Tibial nerve (tissue), 4 donors: ENCODE data around the gene IFITM5. TPM values are rescaled to one million over a fixed set of nuclear protein-coding genes. Genes with fewer than 3 reads are reported as not detected.
"Not testable (repeated sequence)": the region's sequence is repeated elsewhere in the genome, so short reads cannot be mapped to it uniquely, and the experiment has no call there.

Experiments used
- DNase-seq, 2 donors: peaks; one replicate each; pipeline ENCODE4 v3.0.0-alpha.2; 2019; ENCODE audit warnings: low spot score in 2 of 2
- H3K27ac ChIP-seq, 4 donors: fragments of 200-600 bp; sonication (generic) in 3 of 4; one replicate each; pipeline ENCODE4 v1.5.1; 2017 to 2019; ENCODE audit warnings: mild to moderate bottlenecking in 1 of 4
- H3K27me3 ChIP-seq, 2 donors: fragments of 200-600 bp; sonication (generic) in 1 of 2; one replicate each; pipeline versions ENCODE4 v1.5.1 to v1.6.0; 2017 to 2019
- H3K36me3 ChIP-seq, 3 donors: fragments of 200-600 bp; sonication (generic); one replicate each; pipeline ENCODE4 v1.5.1; 2018 to 2019
- H3K4me1 ChIP-seq, 4 donors: fragments of 200-600 bp; sonication (generic) in 3 of 4; one replicate each; pipeline ENCODE4 v1.5.1; 2017 to 2019
- H3K4me3 ChIP-seq, 4 donors: fragments of 200-600 bp; sonication (generic) in 3 of 4; one replicate each; pipeline ENCODE4 v1.5.1; 2017 to 2019; ENCODE audit warnings: mild to moderate bottlenecking in 1 of 4, moderate library complexity in 1 of 4
- H3K9me3 ChIP-seq, 4 donors: fragments of 200-600 bp; sonication (generic) in 3 of 4; one replicate each; pipeline ENCODE4 v1.5.1; 2017 to 2019
- CTCF ChIP-seq, 5 experiments: fragments of 200-600 bp in 3 of 5; fragments of 450-650 bp in 2 of 5; sonication (generic) in 3 of 5; IDR thresholded peaks; one replicate each; pipeline ENCODE4 v1.5.1; 2016 to 2019; ENCODE audit warnings: antibody characterized with exemption in 5 of 5, mild to moderate bottlenecking in 3 of 5, moderate library complexity in 2 of 5
- EP300 ChIP-seq, 2 donors: sonication (generic); formaldehyde crosslinking; IDR thresholded peaks; one replicate each; pipeline ENCODE4 v1.6.1; 2017; ENCODE audit warnings: antibody characterized with exemption in 2 of 2, mild to moderate bottlenecking in 1 of 2
- POLR2A ChIP-seq, 2 donors: fragments of 450-650 bp; IDR thresholded peaks; one replicate each; pipeline ENCODE4 v1.6.1; 2017; ENCODE audit warnings: antibody characterized with exemption in 2 of 2, mild to moderate bottlenecking in 2 of 2, moderate library complexity in 2 of 2
- WGBS, 2 donors: methylation state at CpG; one replicate each; pipeline ENCODE4 v1.1.5; 2018; 5-methylcytosine and 5-hydroxymethylcytosine counted together
- total RNA-seq, 4 donors: library from RNA; depleted of rRNA; stranded (reverse); fragments of >200 nt; gene quantifications; one replicate each; pipeline ENCODE4 v1.1.0, GENCODE V29; 2016

The IFITM5 gene
- total RNA-seq, 4 donors from 2014 or later: not detected

- Histone ChIP-seq H3K27me3 (no peaks in the 10 kb centered on the region), H3K36me3 (no peaks in the 10 kb centered on the region), H3K4me1 (peaks cover 0 to 67% (median 31%) of the 10 kb centered on the region in 4 donors), H3K27ac (peak overlapping the region; percentile 66 to 92 (median 90)), H3K9me3 (no peaks in the 10 kb centered on the region), H3K4me3 (peak overlapping the region in 3 of 4 donors; percentile 29 to 47 (median 35))
- no peak for TF ChIP-seq POLR2A (IDR thresholded peaks at IDR 0.05)
- DNase-seq: no peak
- 27 to 38% methylated on average over 14 of the region's 14 CpGs for WGBS, 2 donors
Observed at GRCh38 chr11:312092-312816, 12.9 kb upstream of the IFITM5 start.

- H3K27me3 ChIP-seq, H3K9me3 ChIP-seq, DNase-seq, H3K36me3 ChIP-seq: not testable (repeated sequence)
- Histone ChIP-seq H3K27ac (peak overlapping the region; percentile 66 to 92 (median 90)), H3K4me3 (peak overlapping the region in 3 of 4 donors; percentile 29 to 47 (median 35)), H3K4me1 (peaks cover 0 to 65% (median 35%) of the 10 kb centered on the region in 4 donors)
- WGBS, 2 donors: 4% methylated on average over 5 to 9 of the region's 71 CpGs
Observed at GRCh38 chr11:311013-311748, 11.9 kb upstream of the IFITM5 start.

GRCh38 chr11:309979-310572 lies 10.8 kb upstream of the IFITM5 start:
- 0 to 3% methylated on average over 2 to 6 of the region's 18 CpGs for WGBS, 2 donors
- DNase-seq, H3K27me3 ChIP-seq, H3K9me3 ChIP-seq, H3K36me3 ChIP-seq: not testable (repeated sequence)
- H3K27ac ChIP-seq: peak overlapping the region; percentile 73 to 94 (median 87)
- peaks cover 0 to 64% (median 39%) of the 10 kb centered on the region in 4 donors for H3K4me1 ChIP-seq
- peak overlapping the region; percentile 33 to 58 (median 48) for H3K4me3 ChIP-seq
- peak in 1 of 5 experiments; percentile 10 for TF ChIP-seq CTCF (IDR thresholded peaks at IDR 0.05)
- peak in 1 of 2 donors; percentile 48 for TF ChIP-seq EP300 (IDR thresholded peaks at IDR 0.05)

GRCh38 chr11:308740-309665 lies 9.7 kb upstream of the IFITM5 start:
- H3K9me3 ChIP-seq, DNase-seq, H3K36me3 ChIP-seq, H3K27me3 ChIP-seq: not testable (repeated sequence)
- H3K27ac ChIP-seq: peak overlapping the region; percentile 73 to 94 (median 87)
- peaks cover 0 to 68% (median 42%) of the 10 kb centered on the region in 4 donors for H3K4me1 ChIP-seq
- WGBS, 2 donors: 28 to 29% methylated on average over 22 to 23 of the region's 24 CpGs
- peak overlapping the region; percentile 33 to 58 (median 48) for H3K4me3 ChIP-seq

GRCh38 chr11:307766-308708 lies 8.7 kb upstream of the IFITM5 start, which contains the start of gene IFITM2:
Gene IFITM2, plus strand, starts transcription at chr11:307816. Its CDS starts 377 bp downstream, at chr11:308193.
- 0% methylated on average over 7 to 12 of the region's 28 CpGs for WGBS, 2 donors
- H3K9me3 ChIP-seq, H3K36me3 ChIP-seq, H3K27me3 ChIP-seq: not testable (repeated sequence)
- Histone ChIP-seq H3K27ac (peak within 1 kb of the TSS; percentile 73 to 94 (median 87)), H3K4me3 (peak within 1 kb of the TSS; percentile 33 to 58 (median 48)), H3K4me1 (peaks cover 0 to 61% (median 39%) of the 10 kb centered on the region in 4 donors)
- DNase-seq: peak; percentile 77
- TF ChIP-seq POLR2A (IDR thresholded peaks at IDR 0.05): peak; percentile 67 to 75
- peak in 4 of 5 experiments; percentile 12 to 38 (median 28) for TF ChIP-seq CTCF (IDR thresholded peaks at IDR 0.05)
- peak in 1 of 2 donors; percentile 92 for TF ChIP-seq EP300 (IDR thresholded peaks at IDR 0.05)
